CD4-positive, alpha-beta T cell treated with Interleukin-17A for 1 hour (primary cell): ENCODE data around the gene PCAT7.
A peak's percentile ranks its signal among the peaks of the same experiment; 100 is the strongest.
"Not testable (repeated sequence)": the region's sequence is repeated elsewhere in the genome, so short reads cannot be mapped to it uniquely, and the experiment has no call there.

Experiments used
- DNase-seq: peaks from one replicate; pipeline ENCODE4 v3.0.0-alpha.2; 2020

PCAT7 gene

GRCh38 chr9:94564279-94564678 is 9.4 kb downstream of the PCAT7 start:
- DNase-seq: not testable (repeated sequence)

- DNase-seq: no peak
These were observed 11.7 kb downstream of the PCAT7 start for GRCh38 chr9:94566550-94566949.

GRCh38 chr9:94567271-94567670 is 12.4 kb downstream of the PCAT7 start:
- no peak for DNase-seq

GRCh38 chr9:94568250-94568889 is 13.5 kb downstream of the PCAT7 start:
- no peak for DNase-seq

GRCh38 chr9:94568972-94569712 is 14.3 kb downstream of the PCAT7 start:
- no peak for DNase-seq

- DNase-seq: no peak
These were observed 21.2 kb downstream of the PCAT7 start for GRCh38 chr9:94576131-94576530.

- DNase-seq: no peak
These were observed 22.2 kb downstream of the PCAT7 start for GRCh38 chr9:94577036-94577435.

GRCh38 chr9:94577571-94577970 is 22.7 kb downstream of the PCAT7 start:
- no peak for DNase-seq

- DNase-seq: no peak
These were observed 26.8 kb downstream of the PCAT7 start for GRCh38 chr9:94581728-94582127.

- DNase-seq: peak; percentile 39
These were observed 29.7 kb downstream of the PCAT7 start for GRCh38 chr9:94584555-94584954.

- peak; percentile 1 for DNase-seq
These were observed 31.4 kb downstream of the PCAT7 start for GRCh38 chr9:94586316-94586715.

- no peak for DNase-seq
These were observed 31.9 kb downstream of the PCAT7 start for GRCh38 chr9:94586814-94587213.

GRCh38 chr9:94588681-94589080 is 33.8 kb downstream of the PCAT7 start:
- DNase-seq: no peak

GRCh38 chr9:94591046-94591545 is 36.2 kb downstream of the PCAT7 start:
- DNase-seq: not testable (repeated sequence)

- no peak for DNase-seq
These were observed 37.0 kb downstream of the PCAT7 start for GRCh38 chr9:94591876-94592275.

- DNase-seq: not testable (repeated sequence)
These were observed 37.8 kb downstream of the PCAT7 start for GRCh38 chr9:94592683-94593082.

- no peak for DNase-seq
These were observed 38.8 kb downstream of the PCAT7 start, which contains the start of gene FBP2 for GRCh38 chr9:94593459-94594345. Gene FBP2 (minus strand): TSS chr9:94593824. CDS start chr9:94593726, 98 bp downstream.

- DNase-seq: no peak
These were observed 44.2 kb downstream of the PCAT7 start for GRCh38 chr9:94599102-94599501.

GRCh38 chr9:94600258-94600657 is 45.4 kb downstream of the PCAT7 start:
- DNase-seq: no peak

GRCh38 chr9:94600715-94601114 is 45.8 kb downstream of the PCAT7 start:
- DNase-seq: no peak

- DNase-seq: no peak
These were observed 47.8 kb downstream of the PCAT7 start for GRCh38 chr9:94602666-94603065.

GRCh38 chr9:94603259-94604160 is 48.6 kb downstream of the PCAT7 start:
- DNase-seq: peak; percentile 63
